ENCODE measurements around the gene MEF2C. TPM values are rescaled to one million over a fixed set of nuclear protein-coding genes. Genes with fewer than 3 reads are reported as not detected.

The MEF2C gene
- polyA plus RNA-seq, 6 donors from 2014 or later: 402 to 547 (median 433) TPM

DNA sequence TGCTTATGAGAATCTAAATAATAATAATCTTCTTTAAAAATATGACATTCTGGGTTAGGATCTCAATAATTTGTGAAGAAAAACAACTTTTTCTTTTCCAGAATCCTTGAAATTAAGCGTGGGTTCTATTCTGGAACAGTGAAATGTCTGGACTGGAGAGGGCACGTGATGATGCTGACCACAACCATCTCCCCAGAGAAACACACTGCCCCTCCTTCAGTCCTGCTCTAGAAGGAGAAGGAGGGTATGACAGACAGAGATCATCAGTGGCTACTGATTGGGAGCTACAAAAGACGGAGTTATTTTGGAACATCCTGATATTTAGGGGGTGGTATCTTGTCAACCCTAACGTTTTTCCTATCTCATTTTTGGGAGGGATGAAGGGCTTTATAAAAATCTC is 40.2 kb downstream of the MEF2C start:
- Mint-ChIP-seq H3K4me1 (peaks cover 43 to 77% (median 54%) of the 10 kb centered on the region in 3 donors), H3K9me3 (no peaks in the 10 kb centered on the region), H3K36me3 (peaks cover 13 to 14% of the 10 kb centered on the region in 2 donors), H3K4me3 (peak overlapping the region in 1 of 8 donors; percentile 29), H3K27ac (peak overlapping the region; percentile 37 to 89 (median 75)), H3K27me3 (no peaks in the 10 kb centered on the region)
- ATAC-seq (ENCODE audit: low read depth in 2 of 2) (no peak), DNase-seq (no peak)

DNA sequence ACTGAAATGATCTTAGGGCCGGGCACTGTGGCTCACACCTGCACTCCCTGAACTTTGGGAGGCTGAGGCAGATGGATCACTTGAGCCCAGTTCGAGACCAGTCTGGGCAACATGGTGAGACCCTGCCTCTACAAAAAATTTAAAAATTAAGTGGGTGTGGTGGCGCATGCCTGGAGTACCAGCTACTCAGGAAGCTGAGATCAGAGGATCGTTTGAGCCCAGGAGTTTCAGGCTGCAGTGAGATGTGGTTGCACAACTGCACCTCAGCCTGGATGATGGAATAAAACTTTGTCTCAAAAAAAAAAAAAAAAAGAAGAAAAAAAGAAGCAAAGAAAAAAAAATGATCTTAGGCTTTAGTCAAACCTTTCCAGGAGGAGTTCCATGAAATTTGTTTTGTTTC is 41.8 kb downstream of the MEF2C start:
- Mint-ChIP-seq H3K36me3 (peaks cover 14 to 18% of the 10 kb centered on the region in 2 donors), H3K4me3 (no peak overlapping the region)

DNA sequence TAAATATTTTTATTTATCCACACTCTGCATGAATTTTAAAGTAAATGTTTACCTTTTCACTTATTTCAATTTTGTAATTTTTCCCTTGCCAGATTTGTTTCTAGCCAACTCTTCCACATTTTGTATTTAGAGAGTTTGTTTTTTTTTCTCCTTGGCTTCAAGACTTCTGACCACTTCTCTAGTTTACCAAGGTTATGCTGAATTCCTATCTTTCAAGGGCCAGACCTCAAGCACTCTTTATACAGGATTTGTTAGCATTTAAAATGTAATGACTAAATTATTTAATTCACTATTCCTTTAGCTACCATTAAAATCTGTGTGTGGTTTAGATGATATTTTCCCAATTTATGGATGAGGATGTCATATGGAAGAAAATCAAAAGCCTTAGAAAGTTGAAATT is 42.5 kb downstream of the MEF2C start:
- H3K27ac Mint-ChIP-seq: peak overlapping the region; percentile 34 to 94 (median 83)
- H3K4me3 Mint-ChIP-seq: peak overlapping the region in 1 of 8 donors; percentile 14
- ATAC-seq (ENCODE audit: low read depth in 2 of 2) (no peak), DNase-seq (no peak)
- no peaks in the 10 kb centered on the region for H3K27me3 Mint-ChIP-seq
- H3K9me3 Mint-ChIP-seq: no peaks in the 10 kb centered on the region
- H3K36me3 Mint-ChIP-seq: peaks cover 14 to 21% of the 10 kb centered on the region in 2 donors
- peaks cover 34 to 74% (median 47%) of the 10 kb centered on the region in 3 donors for H3K4me1 Mint-ChIP-seq

More for the DNA sequence above, 41.8 kb downstream of the MEF2C start:
- ATAC-seq (ENCODE audit: low read depth in 2 of 2) (no peak), DNase-seq (no peak)
- Mint-ChIP-seq H3K27me3 (no peaks in the 10 kb centered on the region), H3K9me3 (no peaks in the 10 kb centered on the region), H3K4me1 (peaks cover 34 to 75% (median 47%) of the 10 kb centered on the region in 3 donors), H3K27ac (peak overlapping the region; percentile 75 to 94 (median 84))

DNA sequence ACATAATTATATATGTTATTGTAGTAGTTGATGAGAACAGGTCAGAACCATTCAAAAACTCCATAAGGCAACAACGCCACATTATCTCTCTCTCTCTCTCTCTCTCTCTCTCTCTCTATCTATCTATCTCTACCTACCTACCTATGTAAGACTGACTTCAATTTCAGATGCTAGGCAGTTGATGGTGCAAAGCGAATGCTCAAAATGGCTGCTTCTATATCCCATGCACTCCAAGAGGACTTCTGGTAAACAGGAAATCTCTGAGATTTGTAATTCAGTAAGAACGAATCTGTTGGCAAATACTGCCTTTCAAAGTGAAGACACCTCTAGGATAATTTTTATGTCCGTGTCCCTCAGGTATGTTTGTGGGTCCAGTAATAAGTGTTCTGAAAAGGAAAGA is 43.7 kb downstream of the MEF2C start:
- Mint-ChIP-seq H3K27me3 (no peaks in the 10 kb centered on the region), H3K4me1 (peaks cover 34 to 77% (median 52%) of the 10 kb centered on the region in 3 donors), H3K4me3 (peak overlapping the region in 2 of 8 donors; percentile 24 to 52), H3K27ac (peak overlapping the region in 4 of 6 donors; percentile 5 to 95 (median 84)), H3K36me3 (peaks cover 14 to 21% of the 10 kb centered on the region in 2 donors), H3K9me3 (no peaks in the 10 kb centered on the region)
- ATAC-seq (ENCODE audit: low read depth in 2 of 2) (no peak), DNase-seq (no peak)

DNA sequence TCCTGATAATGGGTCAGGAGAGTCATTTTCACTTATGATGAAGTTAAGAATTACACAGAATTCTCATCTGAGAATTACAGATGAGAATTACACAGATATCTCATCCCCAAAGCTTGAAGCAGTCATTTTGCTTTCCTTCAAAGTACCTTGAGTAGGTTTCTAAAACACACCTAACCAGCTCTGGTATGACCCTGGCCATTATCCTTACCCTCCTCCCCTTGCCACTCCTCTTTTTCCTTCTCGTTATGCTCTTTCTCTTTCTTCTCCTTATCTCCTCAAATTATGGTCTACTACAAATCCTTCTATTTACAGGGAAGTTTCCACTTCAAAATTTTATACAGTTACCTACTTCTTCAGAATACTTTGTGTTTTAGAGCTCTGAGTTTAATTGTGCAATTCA is 44.5 kb downstream of the MEF2C start:
- peaks cover 14 to 21% of the 10 kb centered on the region in 2 donors for H3K36me3 Mint-ChIP-seq
- no peaks in the 10 kb centered on the region for H3K9me3 Mint-ChIP-seq
- DNase-seq: no peak

DNA sequence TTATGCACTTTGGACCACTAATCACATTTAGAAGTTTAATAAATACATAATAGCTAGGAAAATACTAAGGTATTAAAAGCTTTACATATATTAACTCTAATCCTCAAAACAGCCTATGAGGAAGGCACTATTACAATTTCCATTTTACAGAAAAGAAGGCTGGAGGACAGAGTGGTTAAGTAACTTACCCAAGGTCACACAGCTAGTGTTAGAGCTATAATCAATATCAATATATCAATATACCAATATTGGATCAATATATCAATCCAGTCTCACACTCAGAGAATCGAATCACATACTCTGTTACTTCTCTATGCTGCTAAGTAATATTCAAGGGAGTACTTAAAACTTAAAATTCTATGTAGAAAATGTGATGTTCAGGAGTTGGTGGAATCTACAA is 45.2 kb downstream of the MEF2C start:
- Mint-ChIP-seq H3K27ac (peak overlapping the region in 5 of 6 donors; percentile 6 to 89 (median 69)), H3K4me1 (peaks cover 44 to 81% (median 53%) of the 10 kb centered on the region in 3 donors)
- no peak for DNase-seq

More for the DNA sequence above, 44.5 kb downstream of the MEF2C start:
- H3K27me3 Mint-ChIP-seq: no peaks in the 10 kb centered on the region
- peak overlapping the region in 2 of 8 donors; percentile 2 to 9 for H3K4me3 Mint-ChIP-seq
- peaks cover 40 to 80% (median 57%) of the 10 kb centered on the region in 3 donors for H3K4me1 Mint-ChIP-seq
- no peak for ATAC-seq (ENCODE audit: low read depth in 2 of 2)
- H3K27ac Mint-ChIP-seq: peak overlapping the region; percentile 6 to 94 (median 88)

DNA sequence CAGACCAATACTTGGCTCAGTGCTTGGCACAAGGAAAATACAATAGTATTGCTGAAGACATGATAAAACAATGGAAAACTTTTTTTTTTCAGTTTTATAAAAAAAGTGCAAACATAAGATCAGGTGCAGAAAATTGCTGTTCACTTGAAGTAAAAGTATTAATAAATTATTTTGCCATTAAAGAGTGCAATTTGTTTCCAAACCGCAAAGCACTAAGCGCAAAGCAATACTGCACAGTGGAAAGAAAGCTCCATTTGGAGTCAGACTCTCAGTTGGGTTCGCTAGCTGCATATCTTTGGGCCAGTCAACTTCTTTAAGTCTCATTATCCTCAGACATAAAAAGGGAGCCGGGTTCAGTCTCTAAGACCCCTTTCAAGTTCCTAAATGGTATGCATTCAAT is 45.8 kb downstream of the MEF2C start:
- H3K27ac Mint-ChIP-seq: peak overlapping the region in 3 of 6 donors; percentile 24 to 89 (median 72)
- peaks cover 47 to 79% (median 54%) of the 10 kb centered on the region in 3 donors for H3K4me1 Mint-ChIP-seq
- ATAC-seq (ENCODE audit: low read depth in 2 of 2): no peak
- peak overlapping the region in 1 of 8 donors; percentile 16 for H3K4me3 Mint-ChIP-seq
- H3K27me3 Mint-ChIP-seq: no peaks in the 10 kb centered on the region
- peaks cover 10 to 21% of the 10 kb centered on the region in 2 donors for H3K36me3 Mint-ChIP-seq
- no peaks in the 10 kb centered on the region for H3K9me3 Mint-ChIP-seq
- DNase-seq: no peak

More for the DNA sequence above, 45.2 kb downstream of the MEF2C start:
- ATAC-seq (ENCODE audit: low read depth in 2 of 2): no peak
- Mint-ChIP-seq H3K4me3 (no peak overlapping the region), H3K27me3 (no peaks in the 10 kb centered on the region), H3K9me3 (no peaks in the 10 kb centered on the region), H3K36me3 (peaks cover 12 to 21% of the 10 kb centered on the region in 2 donors)

DNA sequence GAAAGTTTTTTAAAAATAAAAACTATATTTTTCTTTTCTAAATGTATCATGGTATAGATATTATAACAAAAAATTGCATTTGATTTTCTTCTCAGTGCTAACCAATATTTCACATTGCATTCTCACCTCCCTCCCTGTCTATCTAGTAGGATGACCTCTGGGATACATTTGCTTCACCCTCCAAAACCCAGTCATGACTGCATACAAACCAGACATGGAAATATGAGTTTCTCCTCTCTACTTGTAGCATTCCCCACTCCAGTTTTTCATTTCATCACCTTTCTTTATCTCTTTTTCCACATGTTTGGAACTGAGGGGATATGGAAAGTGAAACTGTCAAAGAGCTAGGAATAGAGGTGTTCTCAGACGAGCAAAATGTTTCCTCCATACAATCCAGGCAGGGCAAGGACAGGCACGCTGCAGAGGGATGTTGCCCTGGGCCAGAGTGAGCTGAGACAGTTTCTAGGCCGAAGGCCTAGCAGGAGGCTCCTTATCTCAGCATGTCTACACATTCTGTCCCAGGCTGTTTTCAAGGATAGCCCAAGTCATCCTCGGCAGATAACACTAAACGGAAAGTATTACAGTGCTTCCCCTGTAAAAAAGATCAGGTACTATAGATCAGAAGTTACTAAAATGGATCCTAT is 46.7 kb downstream of the MEF2C start:
- no peak for ATAC-seq (ENCODE audit: low read depth in 2 of 2)
- Mint-ChIP-seq H3K27ac (peak overlapping the region; percentile 33 to 96 (median 88)), H3K9me3 (no peaks in the 10 kb centered on the region), H3K4me1 (peaks cover 54 to 86% (median 60%) of the 10 kb centered on the region in 3 donors), H3K27me3 (no peaks in the 10 kb centered on the region), H3K4me3 (peak overlapping the region in 7 of 8 donors; percentile 5 to 79 (median 32)), H3K36me3 (peaks cover 14 to 21% of the 10 kb centered on the region in 2 donors)
- DNase-seq: no peak

DNA sequence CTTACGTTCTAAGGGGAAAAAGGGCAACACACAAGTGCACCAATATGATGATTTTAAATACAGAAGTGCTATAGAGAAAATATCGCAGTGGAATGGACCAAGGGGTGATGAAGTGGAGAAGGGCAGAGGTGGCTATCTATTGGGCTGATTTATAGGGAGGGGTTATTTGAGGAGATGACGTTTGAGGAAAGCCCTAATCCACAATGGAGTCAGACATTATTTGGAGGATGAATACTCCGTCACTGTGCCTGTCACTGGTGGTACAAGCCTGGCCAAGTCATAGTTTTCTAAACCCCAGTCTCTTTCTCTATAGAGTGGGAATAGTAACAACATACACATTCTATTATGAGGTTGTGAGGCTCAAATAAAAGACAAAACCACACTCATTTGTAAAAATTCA is 48.5 kb downstream of the MEF2C start:
- Mint-ChIP-seq H3K36me3 (peaks cover 14 to 20% of the 10 kb centered on the region in 2 donors), H3K4me1 (peaks cover 54 to 82% (median 57%) of the 10 kb centered on the region in 3 donors), H3K9me3 (no peaks in the 10 kb centered on the region), H3K4me3 (peak overlapping the region; percentile 0 to 76 (median 50)), H3K27ac (peak overlapping the region; percentile 71 to 95 (median 82)), H3K27me3 (no peaks in the 10 kb centered on the region)
- no peak for DNase-seq
- no peak for ATAC-seq (ENCODE audit: low read depth in 2 of 2)

DNA sequence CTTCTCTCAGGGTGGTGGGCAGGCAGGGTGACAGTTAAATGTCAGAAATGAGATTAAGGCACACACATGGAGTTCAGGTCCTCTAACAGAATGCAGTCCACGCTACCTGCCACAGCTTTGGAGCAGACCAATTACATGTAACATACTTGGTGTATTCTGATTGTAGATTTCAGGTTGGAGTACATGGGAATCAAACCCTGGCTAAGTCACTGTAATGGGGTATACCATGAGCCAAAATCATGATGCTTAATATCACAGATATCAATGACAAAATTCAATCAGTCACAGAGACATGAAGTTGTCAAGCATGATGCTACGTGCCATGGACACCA is 48.9 kb downstream of the MEF2C start:
- no peak for ATAC-seq (ENCODE audit: low read depth in 2 of 2)
- Mint-ChIP-seq H3K4me1 (peaks cover 54 to 82% (median 57%) of the 10 kb centered on the region in 3 donors), H3K9me3 (no peaks in the 10 kb centered on the region), H3K27ac (peak overlapping the region; percentile 71 to 95 (median 82)), H3K4me3 (peak overlapping the region; percentile 13 to 77 (median 64)), H3K36me3 (peaks cover 14 to 16% of the 10 kb centered on the region in 2 donors), H3K27me3 (no peaks in the 10 kb centered on the region)
- no peak for DNase-seq

DNA sequence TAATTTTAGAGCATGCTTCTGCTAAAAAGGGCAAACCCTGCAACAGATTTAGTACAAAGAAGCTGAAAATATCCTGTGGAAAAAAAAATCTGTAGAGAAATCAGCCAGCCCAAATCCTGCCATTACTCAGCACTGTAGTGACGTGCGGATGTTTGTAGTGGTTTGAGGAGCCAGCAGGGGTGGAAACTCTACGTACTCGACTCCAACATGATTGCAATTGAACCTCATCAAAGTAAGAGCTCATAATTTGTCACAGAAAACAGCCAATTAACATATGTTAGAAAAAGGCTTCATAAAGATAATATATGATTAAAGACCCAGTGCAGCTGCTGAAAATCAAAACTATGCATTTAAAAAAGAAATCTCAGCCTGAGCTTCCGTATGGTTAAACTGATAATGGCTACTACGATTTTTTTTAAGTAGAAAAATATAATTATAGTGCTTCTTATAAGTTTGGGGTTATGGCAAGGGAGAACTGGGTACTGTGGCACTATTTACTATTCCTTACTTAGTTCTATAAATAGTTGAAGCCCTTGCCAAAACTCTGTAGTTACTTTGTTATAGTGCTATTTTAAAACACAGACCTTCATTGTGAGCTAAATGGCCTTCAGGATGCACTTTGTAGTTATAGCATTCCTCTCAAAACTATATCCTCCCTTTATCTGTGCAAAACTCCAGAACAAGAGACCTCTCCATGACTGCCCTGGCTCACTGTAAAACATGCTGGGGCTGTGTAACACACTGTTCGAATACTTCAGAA is 49.4 kb downstream of the MEF2C start:
- H3K27ac Mint-ChIP-seq: peak overlapping the region; percentile 80 to 95 (median 86)
- no peaks in the 10 kb centered on the region for H3K27me3 Mint-ChIP-seq
- H3K4me1 Mint-ChIP-seq: peaks cover 54 to 81% (median 57%) of the 10 kb centered on the region in 3 donors
- DNase-seq (peak; percentile 41), ATAC-seq (ENCODE audit: low read depth in 2 of 2) (peak; percentile 71 to 72)
- H3K4me3 Mint-ChIP-seq: peak overlapping the region; percentile 13 to 77 (median 65)
- H3K36me3 Mint-ChIP-seq: peaks cover 11% of the 10 kb centered on the region in 2 donors
- H3K9me3 Mint-ChIP-seq: no peaks in the 10 kb centered on the region

DNA sequence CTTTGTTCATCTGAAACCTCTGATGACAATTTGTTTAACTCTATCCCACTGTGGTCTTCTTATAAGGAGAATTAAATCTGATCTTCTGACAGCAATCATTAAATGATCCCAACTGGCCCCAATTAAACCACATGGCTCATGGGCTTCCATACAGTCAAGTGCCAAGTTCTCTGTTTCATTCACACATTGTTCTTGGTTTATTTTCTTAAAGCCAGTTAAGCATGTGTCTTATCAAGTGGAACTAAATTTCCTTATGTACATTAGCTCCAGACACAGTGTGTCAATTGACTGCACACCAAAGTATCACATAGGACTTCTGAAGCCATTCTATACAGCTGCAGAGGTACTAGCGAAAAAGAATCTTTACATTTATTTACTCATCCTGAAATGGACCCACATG is 51.2 kb downstream of the MEF2C start:
- Mint-ChIP-seq H3K4me1 (peaks cover 56 to 83% (median 72%) of the 10 kb centered on the region in 3 donors), H3K27ac (peak overlapping the region; percentile 8 to 96 (median 92)), H3K9me3 (no peaks in the 10 kb centered on the region), H3K4me3 (peak overlapping the region in 7 of 8 donors; percentile 5 to 64 (median 26)), H3K27me3 (no peaks in the 10 kb centered on the region), H3K36me3 (peaks cover 8 to 9% of the 10 kb centered on the region in 2 donors)
- ATAC-seq (ENCODE audit: low read depth in 2 of 2): no peak
- DNase-seq: no peak

DNA sequence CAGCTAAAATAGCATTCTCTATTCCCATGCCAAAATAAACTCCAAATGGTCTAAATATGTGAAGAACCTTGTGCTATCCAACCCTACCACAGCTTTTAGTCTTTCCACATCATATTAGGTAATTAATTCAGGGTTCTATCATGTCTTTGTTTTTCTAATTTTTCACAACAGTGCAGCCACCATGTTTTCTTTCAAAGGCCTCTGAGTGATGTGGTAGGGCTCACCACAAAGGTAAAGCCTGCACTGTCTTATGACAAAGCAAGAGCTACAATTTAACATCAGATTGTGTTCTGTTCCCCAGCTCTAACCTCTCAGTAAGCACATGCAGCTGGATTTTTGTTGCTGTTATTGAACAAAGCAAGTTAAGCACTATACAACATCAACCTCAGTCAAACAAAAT is 52.4 kb downstream of the MEF2C start:
- peaks cover 0 to 4% of the 10 kb centered on the region in 2 donors for H3K36me3 Mint-ChIP-seq
- no peaks in the 10 kb centered on the region for H3K9me3 Mint-ChIP-seq
- H3K4me1 Mint-ChIP-seq: peaks cover 55 to 87% (median 74%) of the 10 kb centered on the region in 3 donors
- H3K27me3 Mint-ChIP-seq: no peaks in the 10 kb centered on the region
- peak overlapping the region; percentile 95 to 99 (median 98) for H3K27ac Mint-ChIP-seq
- DNase-seq: no peak
- no peak for ATAC-seq (ENCODE audit: low read depth in 2 of 2)
- H3K4me3 Mint-ChIP-seq: peak overlapping the region in 7 of 8 donors; percentile 33 to 87 (median 66)

Measured in naive B cell (primary cell).